PC-9 (cell line): ENCODE results near the gene TRA2B. TPM values are rescaled to one million over a fixed set of nuclear protein-coding genes. Genes with fewer than 3 reads are reported as not detected.
A peak's percentile ranks its signal among the peaks of the same experiment; 100 is the strongest.

Experiments used
- BruUV-seq: library from RNA; stranded (reverse); fragments of 400-500 nt; replicated peaks from 2 replicates; lab custom pipeline; 2021; lab: Mats Ljungman, UMichigan
- CTCF ChIA-PET: fragments of 300-600 bp; sonication (Branson Sonifier 250); formaldehyde crosslinking; loops from one replicate; lab custom pipeline; 2022; ENCODE audit warnings: antibody characterized with exemption; lab: Charles Lee
- POLR2A ChIA-PET: fragments of 300-600 bp; sonication (Branson Sonifier 250); formaldehyde crosslinking; loops from one replicate; lab custom pipeline; 2022; ENCODE audit warnings: antibody characterized with exemption; ENCODE audit not compliant: unreplicated experiment; lab: Charles Lee
- DNase-seq, 2 experiments: peaks; one replicate each; pipeline versions ENCODE4 v3.0.0 to v3.0.0-alpha.2; 2015 to 2022; ENCODE audit warnings: mixed read lengths in 1 of 2
- H2AFZ ChIP-seq: fragments of 200-600 bp; sonication (generic); 2 replicates; pipeline ENCODE4 v1.8.1; 2017; ENCODE audit warnings: antibody characterized with exemption
- H3F3A ChIP-seq: fragments of 200-600 bp; sonication (generic); 2 replicates; pipeline ENCODE4 v1.8.1; 2017; ENCODE audit warnings: antibody characterized with exemption, mild to moderate bottlenecking, low read depth; ENCODE audit not compliant: insufficient read depth
- H3K27ac ChIP-seq: fragments of 200-600 bp; sonication (generic); 2 replicates; pipeline ENCODE4 v1.6.1; 2016; ENCODE audit warnings: mixed run types
- H3K27me3 ChIP-seq: fragments of 200-600 bp; sonication (generic); 2 replicates; pipeline ENCODE4 v1.6.1; 2016; ENCODE audit warnings: low read depth, mixed run types; ENCODE audit not compliant: insufficient read depth
- H3K36me3 ChIP-seq: fragments of 200-600 bp; sonication (generic); 2 replicates; pipeline ENCODE4 v1.6.1; 2016; ENCODE audit warnings: low read depth, mixed run types
- H3K4me1 ChIP-seq: fragments of 200-600 bp; sonication (generic); replicated peaks from 2 replicates; pipeline ENCODE4 v1.6.1; 2016; ENCODE audit warnings: mixed run types; ENCODE audit not compliant: insufficient read depth
- H3K4me2 ChIP-seq: fragments of 200-600 bp; sonication (generic); 2 replicates; pipeline ENCODE4 v1.6.1; 2017; ENCODE audit warnings: mixed run types
- H3K4me3 ChIP-seq: fragments of 200-600 bp; sonication (generic); 2 replicates; pipeline ENCODE4 v1.6.1; 2016; ENCODE audit warnings: mixed run types
- H3K79me2 ChIP-seq: fragments of 200-600 bp; sonication (generic); 2 replicates; pipeline ENCODE4 v1.6.1; 2017; ENCODE audit warnings: low read depth, mixed run types
- H3K9me2 ChIP-seq: fragments of 200-600 bp; sonication (generic); 2 replicates; pipeline ENCODE4 v1.8.1; 2017; ENCODE audit warnings: mild to moderate bottlenecking; ENCODE audit not compliant: insufficient read depth
- H3K9me3 ChIP-seq: fragments of 200-600 bp; sonication (generic); 2 replicates; pipeline ENCODE4 v1.8.1; 2016; ENCODE audit warnings: low read depth; ENCODE audit not compliant: insufficient read depth
- H4K20me1 ChIP-seq: fragments of 200-600 bp; sonication (generic); 2 replicates; pipeline ENCODE4 v1.8.1; 2017; ENCODE audit not compliant: insufficient read depth
- EZH2 ChIP-seq: fragments of 200-600 bp; sonication (generic); IDR thresholded peaks from 2 replicates; pipeline ENCODE4 v1.8.0; 2017; ENCODE audit warnings: antibody characterized with exemption, low read depth
- intact Hi-C: fragments of 100-400 bp; cut with micrococcal nuclease; formaldehyde crosslinking; loops from one replicate; pipeline ENCODE4 v1.10.0; 2022; ENCODE audit not compliant: unreplicated experiment
- total RNA-seq: library from RNA; stranded (reverse); gene quantifications from 2 replicates; pipeline ENCODE4 v1.2.3, GENCODE V29; 2021
- TF ChIP-seq, protein P1 (sequence below): fragments of 200-600 bp; sonication (generic); conservative IDR thresholded peaks from 2 replicates; pipeline ENCODE4 v1.6.1; 2017; ENCODE audit warnings: mixed run types, antibody characterized with exemption, mild to moderate bottlenecking, moderate library complexity

TRA2B gene
- total RNA-seq, 1 experiment from 2014 or later, result 158 TPM

DNA sequence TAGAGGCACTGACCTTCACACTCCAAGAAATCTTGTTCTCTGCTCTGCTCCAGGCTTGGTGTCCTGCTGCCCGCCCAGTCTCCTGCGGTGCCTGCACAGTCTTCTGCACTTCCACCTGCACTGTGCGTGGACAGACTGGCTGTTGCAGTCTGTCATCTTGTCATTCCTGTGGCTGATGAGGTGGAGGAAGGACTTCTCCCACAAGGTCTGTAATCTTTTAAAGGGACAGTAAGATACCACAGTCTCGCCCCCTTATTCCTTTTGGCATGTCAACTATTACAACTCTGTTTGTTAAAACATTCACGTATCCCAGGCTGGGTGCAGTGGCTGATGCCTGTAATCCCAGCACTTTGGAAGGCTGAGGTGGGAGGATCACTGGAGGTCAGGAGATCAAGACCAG is 58.9 kb downstream of the TRA2B start:
- Histone ChIP-seq H3F3A (no peaks in the 10 kb centered on the region), H3K4me2 (peak overlapping the region; percentile 51), H3K27me3 (no peaks in the 10 kb centered on the region), H4K20me1 (no peaks in the 10 kb centered on the region), H3K27ac (no peak overlapping the region), H2AFZ (0 out of 2 replicates have a peak overlapping the region, but pooled peaks have one; percentile 10), H3K9me3 (no peaks in the 10 kb centered on the region), H3K4me1 (peaks cover 12% of the 10 kb centered on the region), H3K9me2 (no peaks in the 10 kb centered on the region), H3K36me3 (no peaks in the 10 kb centered on the region), H3K4me3 (no peak overlapping the region), H3K79me2 (no peaks in the 10 kb centered on the region)
- POLR2A ChIA-PET, result interaction anchor here (0.7 kb wide), 1 partner anchor 58 kb away, joined by 23 read pairs; no protein-coding TSS in a partner anchor
- intact Hi-C loops, result no loop called here
- DNase-seq, result peak; percentile 65 to 72
- no peak for TF ChIP-seq EZH2
- TF ChIP-seq, protein P1, sequence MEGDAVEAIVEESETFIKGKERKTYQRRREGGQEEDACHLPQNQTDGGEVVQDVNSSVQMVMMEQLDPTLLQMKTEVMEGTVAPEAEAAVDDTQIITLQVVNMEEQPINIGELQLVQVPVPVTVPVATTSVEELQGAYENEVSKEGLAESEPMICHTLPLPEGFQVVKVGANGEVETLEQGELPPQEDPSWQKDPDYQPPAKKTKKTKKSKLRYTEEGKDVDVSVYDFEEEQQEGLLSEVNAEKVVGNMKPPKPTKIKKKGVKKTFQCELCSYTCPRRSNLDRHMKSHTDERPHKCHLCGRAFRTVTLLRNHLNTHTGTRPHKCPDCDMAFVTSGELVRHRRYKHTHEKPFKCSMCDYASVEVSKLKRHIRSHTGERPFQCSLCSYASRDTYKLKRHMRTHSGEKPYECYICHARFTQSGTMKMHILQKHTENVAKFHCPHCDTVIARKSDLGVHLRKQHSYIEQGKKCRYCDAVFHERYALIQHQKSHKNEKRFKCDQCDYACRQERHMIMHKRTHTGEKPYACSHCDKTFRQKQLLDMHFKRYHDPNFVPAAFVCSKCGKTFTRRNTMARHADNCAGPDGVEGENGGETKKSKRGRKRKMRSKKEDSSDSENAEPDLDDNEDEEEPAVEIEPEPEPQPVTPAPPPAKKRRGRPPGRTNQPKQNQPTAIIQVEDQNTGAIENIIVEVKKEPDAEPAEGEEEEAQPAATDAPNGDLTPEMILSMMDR, result no peak
- CTCF ChIA-PET, result no interaction called here
- no TSS peak for BruUV-seq

DNA sequence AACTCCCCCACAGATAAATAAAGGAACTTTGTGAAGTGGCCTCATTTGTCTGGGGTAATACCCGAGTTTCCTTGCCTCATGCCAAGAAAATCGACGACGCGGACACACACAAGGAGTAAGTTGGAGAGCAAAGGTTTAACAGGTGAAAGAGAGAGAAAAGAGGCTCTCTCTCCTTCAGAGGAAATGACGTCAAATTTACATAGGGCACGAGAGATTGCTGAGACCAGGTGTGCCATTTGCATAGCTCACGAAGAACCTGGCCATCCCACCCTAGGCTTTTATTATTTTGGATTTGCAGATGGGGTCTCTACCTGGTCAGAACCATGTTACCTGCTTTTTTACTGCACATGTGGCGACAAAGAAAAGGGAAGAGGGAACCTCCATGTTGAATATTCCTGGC is 63.7 kb downstream of the TRA2B start:
- no peak for TF ChIP-seq EZH2
- TF ChIP-seq, protein P1, result no peak
- no peaks in the 10 kb centered on the region for H3K27me3 ChIP-seq
- DNase-seq, result no peak
- no TSS peak for BruUV-seq
- POLR2A ChIA-PET, result interaction anchor here (0.7 kb wide), 1 partner anchor 1152 kb away, joined by 4 read pairs; no protein-coding TSS in a partner anchor
- CTCF ChIA-PET, result no interaction called here
- no peaks in the 10 kb centered on the region for H4K20me1 ChIP-seq
- no peaks in the 10 kb centered on the region for H3K9me3 ChIP-seq
- H3K4me2 ChIP-seq, result no peak overlapping the region
- H3K4me3 ChIP-seq, result no peak overlapping the region
- intact Hi-C loops, result no loop called here
- no peaks in the 10 kb centered on the region for H3K79me2 ChIP-seq
- H3K27ac ChIP-seq, result no peak overlapping the region
- no peak overlapping the region for H2AFZ ChIP-seq
- no peaks in the 10 kb centered on the region for H3K9me2 ChIP-seq
- no peaks in the 10 kb centered on the region for H3F3A ChIP-seq
- no peaks in the 10 kb centered on the region for H3K36me3 ChIP-seq
- H3K4me1 ChIP-seq, result peaks cover 10% of the 10 kb centered on the region

DNA sequence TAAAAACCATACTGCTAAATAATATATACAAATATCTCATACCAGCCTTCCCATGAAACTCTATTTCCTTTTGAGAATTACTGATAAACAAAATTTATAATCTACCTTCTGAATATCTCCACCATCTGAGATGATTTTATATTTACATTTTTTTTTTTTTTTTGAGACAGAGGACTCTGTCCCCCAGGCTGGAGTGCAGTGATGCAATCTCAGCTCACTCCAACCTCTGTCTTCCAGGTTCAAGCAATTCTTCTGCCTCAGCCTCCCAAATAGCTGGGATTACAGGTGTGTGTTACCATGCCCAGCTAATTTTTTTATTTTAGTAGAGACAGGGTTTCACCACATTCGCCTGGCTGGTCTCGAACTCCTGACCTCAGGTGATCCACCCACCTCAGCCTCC is 70.2 kb downstream of the TRA2B start:
- no peaks in the 10 kb centered on the region for H3F3A ChIP-seq
- no peaks in the 10 kb centered on the region for H4K20me1 ChIP-seq
- no TSS peak for BruUV-seq
- POLR2A ChIA-PET, result no interaction called here
- no peak overlapping the region for H3K4me2 ChIP-seq
- H3K4me1 ChIP-seq, result no peaks in the 10 kb centered on the region
- H3K4me3 ChIP-seq, result no peak overlapping the region
- H3K27ac ChIP-seq, result no peak overlapping the region
- no peaks in the 10 kb centered on the region for H3K9me2 ChIP-seq
- H3K36me3 ChIP-seq, result no peaks in the 10 kb centered on the region
- no peak overlapping the region for H2AFZ ChIP-seq
- no peaks in the 10 kb centered on the region for H3K79me2 ChIP-seq
- no peaks in the 10 kb centered on the region for H3K27me3 ChIP-seq
- intact Hi-C loops, result no loop called here
- no peaks in the 10 kb centered on the region for H3K9me3 ChIP-seq
- CTCF ChIA-PET, result interaction anchor here (0.6 kb wide), 3 partner anchors 56 to 90 kb away, joined by 3 to 7 read pairs (median 4); no protein-coding TSS in a partner anchor
- TF ChIP-seq, protein P1, result no peak
- TF ChIP-seq EZH2, result no peak
- no peak for DNase-seq
